ENCODE measurements around the gene DNAJC30.

GRCh38 chr7:73649576-73649975 is 33.7 kb downstream of the DNAJC30 start:
- no peak for TF ChIP-seq ESRRA (CRISPR knock-in tag; IDR thresholded peaks at IDR 0.05; ENCODE audit: borderline replicate concordance)
- no peak for TF ChIP-seq CTCF (IDR thresholded peaks at IDR 0.05)
- TF ChIP-seq NR2C2 (CRISPR knock-in tag; IDR thresholded peaks at IDR 0.05) = no peak
- TF ChIP-seq MAX (CRISPR knock-in tag; IDR thresholded peaks at IDR 0.05) = no peak
- TF ChIP-seq STAT6 (CRISPR knock-in tag; conservative IDR thresholded peaks at IDR 0.05; ENCODE audit: low read depth) = no peak
- TF ChIP-seq USF1 (CRISPR knock-in tag; IDR thresholded peaks at IDR 0.05) = no peak
- no peak for TF ChIP-seq ZNF416 (CRISPR knock-in tag; IDR thresholded peaks at IDR 0.05)
- no peak for TF ChIP-seq NFE2L1 (CRISPR knock-in tag; IDR thresholded peaks at IDR 0.05)
- TF ChIP-seq TEAD1 (CRISPR knock-in tag; IDR thresholded peaks at IDR 0.05) = no peak
- no peak for TF ChIP-seq ZMAT4 (CRISPR knock-in tag; IDR thresholded peaks at IDR 0.05)
- TF ChIP-seq ELF4 (CRISPR knock-in tag; IDR thresholded peaks at IDR 0.05; ENCODE audit: low read depth) = no peak
